GM19438 (cell line): ENCODE results near the gene PGPEP1.
"Not testable (repeated sequence)": the region's sequence is repeated elsewhere in the genome, so short reads cannot be mapped to it uniquely, and the experiment has no call there.

ENCODE experiments used
- ATAC-seq: cut with Tn5 transposase; IDR thresholded peaks from one replicate; pipeline ENCODE4 v1.9.1; 2021; ENCODE audit warnings: low read depth; ENCODE audit not compliant: unreplicated experiment

The PGPEP1 gene

GRCh38 chr19:18362934-18363542, 22.6 kb downstream of the PGPEP1 start:
- no peak for ATAC-seq

- ATAC-seq, result no peak
Observed at GRCh38 chr19:18363787-18364186, 23.4 kb downstream of the PGPEP1 start.

GRCh38 chr19:18364277-18364825, 24.0 kb downstream of the PGPEP1 start:
- not testable (repeated sequence) for ATAC-seq

GRCh38 chr19:18364826-18365528, 24.6 kb downstream of the PGPEP1 start:
- ATAC-seq, result no peak

- no peak for ATAC-seq
Observed at GRCh38 chr19:18366021-18366435, 25.6 kb downstream of the PGPEP1 start.

GRCh38 chr19:18368504-18369222, 28.3 kb downstream of the PGPEP1 start:
- ATAC-seq, result no peak

- ATAC-seq, result no peak
Observed at GRCh38 chr19:18373407-18373891, 33.1 kb downstream of the PGPEP1 start.

- ATAC-seq, result peak; percentile 74
Observed at GRCh38 chr19:18373892-18374629, 33.7 kb downstream of the PGPEP1 start.

- no peak for ATAC-seq
Observed at GRCh38 chr19:18377026-18377425, 36.6 kb downstream of the PGPEP1 start.

- ATAC-seq, result no peak
Observed at GRCh38 chr19:18379803-18380747, 39.7 kb downstream of the PGPEP1 start.

GRCh38 chr19:18380843-18381242, 40.4 kb downstream of the PGPEP1 start:
- ATAC-seq, result no peak

- ATAC-seq, result not testable (repeated sequence)
Observed at GRCh38 chr19:18383622-18384021, 43.2 kb downstream of the PGPEP1 start.

GRCh38 chr19:18384775-18385174, 44.4 kb downstream of the PGPEP1 start:
- no peak for ATAC-seq

GRCh38 chr19:18385359-18385674, 44.9 kb downstream of the PGPEP1 start:
- ATAC-seq, result no peak

- ATAC-seq, result no peak
Observed at GRCh38 chr19:18385675-18386542, 45.5 kb downstream of the PGPEP1 start, which contains the start of gene GDF15. GDF15 (plus strand) TSS chr19:18386158; CDS start chr19:18386190, 32 bp downstream.

GRCh38 chr19:18386543-18387271, 46.3 kb downstream of the PGPEP1 start:
- no peak for ATAC-seq

- ATAC-seq, result peak; percentile 63
Observed at GRCh38 chr19:18388100-18388959, 47.9 kb downstream of the PGPEP1 start.
